Endodermal cell (in vitro differentiated cells): ENCODE results near the gene FGF22. TPM values are rescaled to one million over a fixed set of nuclear protein-coding genes. Genes with fewer than 3 reads are reported as not detected.
"Not testable (repeated sequence)": the region's sequence is repeated elsewhere in the genome, so short reads cannot be mapped to it uniquely, and the experiment has no call there.

Experiments
- DNase-seq: peaks from one replicate; pipeline ENCODE4 v3.0.0-alpha.2; 2017
- H3K27ac ChIP-seq: 2 replicates; pipeline ENCODE4 v1.5.1; 2013; ENCODE audit warnings: mild to moderate bottlenecking, low read depth, low read length, moderate library complexity
- H3K27me3 ChIP-seq: 2 replicates; pipeline ENCODE4 v1.6.1; 2013; ENCODE audit warnings: mild to moderate bottlenecking, low read length, moderate library complexity; ENCODE audit not compliant: insufficient read depth, control insufficient read depth, poor library complexity, severe bottlenecking
- H3K36me3 ChIP-seq: 2 replicates; pipeline ENCODE4 v1.7.0; 2013; ENCODE audit warnings: mild to moderate bottlenecking, low read length, moderate library complexity; ENCODE audit not compliant: control insufficient read depth, insufficient read depth
- H3K4me1 ChIP-seq: one replicate; pipeline ENCODE4 v1.7.0; 2013; ENCODE audit warnings: low read length; ENCODE audit not compliant: control insufficient read depth, insufficient read depth
- H3K4me3 ChIP-seq: 2 replicates; pipeline ENCODE4 v1.5.1; 2013; ENCODE audit warnings: mild to moderate bottlenecking, low read length, moderate library complexity
- H3K9ac ChIP-seq: 2 replicates; pipeline ENCODE4 v1.6.1; 2013; ENCODE audit warnings: mild to moderate bottlenecking, low read length, moderate library complexity; ENCODE audit not compliant: poor library complexity, severe bottlenecking; ENCODE audit errors: extremely low read depth
- H3K9me3 ChIP-seq: 2 replicates; pipeline ENCODE4 v1.6.1; 2013; ENCODE audit warnings: mild to moderate bottlenecking, low read length, moderate library complexity; ENCODE audit not compliant: control insufficient read depth
- H3K27ac Mint-ChIP-seq: 2 replicates; pipeline ENCODE4 v1.8.0; 2020; ENCODE audit warnings: mixed read lengths
- H3K27me3 Mint-ChIP-seq: 2 replicates; pipeline ENCODE4 v1.8.0; 2021; ENCODE audit warnings: mild to moderate bottlenecking, mixed read lengths; ENCODE audit not compliant: insufficient read depth
- H3K36me3 Mint-ChIP-seq: 2 replicates; pipeline ENCODE4 v1.8.0; 2020; ENCODE audit warnings: low read depth, mixed read lengths
- H3K4me1 Mint-ChIP-seq: 2 replicates; pipeline ENCODE4 v1.8.0; 2020; ENCODE audit warnings: mixed read lengths
- H3K4me3 Mint-ChIP-seq: 2 replicates; pipeline ENCODE4 v1.8.0; 2020; ENCODE audit warnings: mild to moderate bottlenecking, moderate library complexity, mixed read lengths
- H3K9me3 Mint-ChIP-seq: 2 replicates; pipeline ENCODE4 v1.8.0; 2020; ENCODE audit warnings: mild to moderate bottlenecking, mixed read lengths
- WGBS, 2 experiments: methylation state at CpG; one replicate each; pipeline versions ENCODE4 v1.1.5 to v1.1.7; 2013; ENCODE audit warnings: missing lambda C conversion rate in 2 of 2, mixed read lengths in 1 of 2; ENCODE audit not compliant: insufficient coverage in 1 of 2, insufficient read length in 1 of 2; 5-methylcytosine and 5-hydroxymethylcytosine counted together
- total RNA-seq, 2 donors: library from RNA; stranded (reverse); fragmentation: NEBNext Ultra II Directional in 1 of 2; extraction: Animal tissue kit (Norgen Biotek cat#: 25700) in 1 of 2; gene quantifications; 2 replicates in 1 of 2; 3 replicates in 1 of 2; pipeline ENCODE4 v1.2.1, GENCODE V29; 2021
- TF ChIP-seq, protein P1 (sequence below): fragments of 200-600 bp; sonication (generic); conservative IDR thresholded peaks from 2 replicates; pipeline ENCODE4 v1.5.0; 2021; ENCODE audit warnings: antibody characterized with exemption, mild to moderate bottlenecking

Gene FGF22
- total RNA-seq, 2 donors from 2014 or later, result 0.81 to 0.82 TPM

DNA sequence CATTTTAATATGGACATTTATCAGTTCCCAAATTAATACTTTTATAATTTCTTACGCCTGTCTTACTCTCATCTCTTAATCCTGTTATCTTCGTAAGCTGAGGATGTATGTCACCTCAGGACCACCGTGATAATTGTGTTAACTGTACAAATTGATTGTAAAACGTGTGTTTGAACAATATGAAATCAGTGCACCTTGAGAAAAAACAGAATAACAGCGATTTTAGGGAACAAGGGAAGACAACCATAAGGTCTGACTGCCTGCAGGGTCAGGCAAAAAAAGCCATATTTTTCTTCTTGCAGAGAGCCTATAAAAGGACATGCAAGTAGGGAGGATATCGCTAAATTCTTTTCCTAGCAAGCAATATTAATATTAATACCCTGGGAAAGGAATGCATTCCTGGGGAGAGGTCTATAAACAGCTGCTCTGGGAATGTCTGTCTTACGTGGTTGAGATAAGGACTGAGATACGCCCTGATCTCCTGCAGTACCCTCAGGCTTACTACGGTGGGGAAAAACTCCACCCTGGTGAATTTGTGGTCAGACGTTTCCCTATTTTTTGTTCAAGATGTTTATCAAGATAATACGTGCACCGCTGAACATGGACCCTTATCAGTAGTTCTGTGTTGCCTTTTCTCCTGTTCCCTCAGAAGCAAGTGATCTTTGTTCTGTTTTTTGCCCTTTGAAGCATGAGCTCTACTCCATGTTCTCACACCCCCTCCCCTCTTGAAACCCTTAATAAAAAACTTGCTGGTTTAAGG, 29.2 kb downstream of the FGF22 start:
- H3K4me3 ChIP-seq, H3K4me1 ChIP-seq, DNase-seq, H3K9me3 ChIP-seq, H3K36me3 Mint-ChIP-seq, H3K36me3 ChIP-seq, H3K4me1 Mint-ChIP-seq, H3K27ac ChIP-seq, H3K27me3 ChIP-seq, H3K4me3 Mint-ChIP-seq, H3K27ac Mint-ChIP-seq, H3K9ac ChIP-seq: not testable (repeated sequence)
- peaks cover 22% of the 10 kb centered on the region for H3K9me3 Mint-ChIP-seq
- 81 to 84% methylated on average over 10 to 12 of the region's 12 CpGs for WGBS, 2 experiments
- peaks cover 22% of the 10 kb centered on the region for H3K27me3 Mint-ChIP-seq

DNA sequence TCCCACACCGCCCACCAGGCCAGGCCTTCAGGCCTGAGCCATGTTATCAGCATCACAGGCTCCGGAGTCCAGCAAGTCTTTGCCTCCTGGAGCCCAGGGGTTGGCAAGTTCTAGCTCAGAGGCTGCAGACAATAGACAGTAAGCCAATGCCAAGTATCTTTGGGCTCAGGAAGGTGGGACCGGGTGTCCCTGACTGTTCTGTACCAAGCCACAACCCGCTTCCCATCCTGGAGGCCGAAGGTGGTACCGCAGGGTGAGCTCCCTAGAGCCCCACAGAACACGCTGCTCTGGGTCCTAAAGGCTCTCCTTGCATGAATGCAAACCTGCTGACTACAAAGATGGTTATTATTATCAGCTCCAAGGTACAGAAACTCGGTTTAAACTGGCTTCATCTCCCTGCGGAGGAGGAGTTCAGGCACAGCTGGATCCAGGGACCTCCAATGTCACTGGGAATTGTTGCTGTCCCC, 31.0 kb downstream of the FGF22 start:
- Histone ChIP-seq H3K27ac (no peak overlapping the region), H3K4me3 (no peak overlapping the region), H3K9ac (no peak overlapping the region), H3K27me3 (peaks cover 6% of the 10 kb centered on the region), H3K4me1 (no peaks in the 10 kb centered on the region), H3K9me3 (peaks cover 6% of the 10 kb centered on the region), H3K36me3 (no peaks in the 10 kb centered on the region)
- peak; percentile 82 for DNase-seq
- Mint-ChIP-seq H3K4me3 (no peak overlapping the region), H3K4me1 (peaks cover 3% of the 10 kb centered on the region), H3K36me3 (no peaks in the 10 kb centered on the region), H3K27ac (no peak overlapping the region), H3K9me3 (peaks cover 19% of the 10 kb centered on the region), H3K27me3 (peaks cover 29% of the 10 kb centered on the region)
- TF ChIP-seq, protein P1, sequence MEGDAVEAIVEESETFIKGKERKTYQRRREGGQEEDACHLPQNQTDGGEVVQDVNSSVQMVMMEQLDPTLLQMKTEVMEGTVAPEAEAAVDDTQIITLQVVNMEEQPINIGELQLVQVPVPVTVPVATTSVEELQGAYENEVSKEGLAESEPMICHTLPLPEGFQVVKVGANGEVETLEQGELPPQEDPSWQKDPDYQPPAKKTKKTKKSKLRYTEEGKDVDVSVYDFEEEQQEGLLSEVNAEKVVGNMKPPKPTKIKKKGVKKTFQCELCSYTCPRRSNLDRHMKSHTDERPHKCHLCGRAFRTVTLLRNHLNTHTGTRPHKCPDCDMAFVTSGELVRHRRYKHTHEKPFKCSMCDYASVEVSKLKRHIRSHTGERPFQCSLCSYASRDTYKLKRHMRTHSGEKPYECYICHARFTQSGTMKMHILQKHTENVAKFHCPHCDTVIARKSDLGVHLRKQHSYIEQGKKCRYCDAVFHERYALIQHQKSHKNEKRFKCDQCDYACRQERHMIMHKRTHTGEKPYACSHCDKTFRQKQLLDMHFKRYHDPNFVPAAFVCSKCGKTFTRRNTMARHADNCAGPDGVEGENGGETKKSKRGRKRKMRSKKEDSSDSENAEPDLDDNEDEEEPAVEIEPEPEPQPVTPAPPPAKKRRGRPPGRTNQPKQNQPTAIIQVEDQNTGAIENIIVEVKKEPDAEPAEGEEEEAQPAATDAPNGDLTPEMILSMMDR, result peak; percentile 59
- 68 to 78% methylated on average over 9 of the region's 9 CpGs for WGBS, 2 experiments

DNA sequence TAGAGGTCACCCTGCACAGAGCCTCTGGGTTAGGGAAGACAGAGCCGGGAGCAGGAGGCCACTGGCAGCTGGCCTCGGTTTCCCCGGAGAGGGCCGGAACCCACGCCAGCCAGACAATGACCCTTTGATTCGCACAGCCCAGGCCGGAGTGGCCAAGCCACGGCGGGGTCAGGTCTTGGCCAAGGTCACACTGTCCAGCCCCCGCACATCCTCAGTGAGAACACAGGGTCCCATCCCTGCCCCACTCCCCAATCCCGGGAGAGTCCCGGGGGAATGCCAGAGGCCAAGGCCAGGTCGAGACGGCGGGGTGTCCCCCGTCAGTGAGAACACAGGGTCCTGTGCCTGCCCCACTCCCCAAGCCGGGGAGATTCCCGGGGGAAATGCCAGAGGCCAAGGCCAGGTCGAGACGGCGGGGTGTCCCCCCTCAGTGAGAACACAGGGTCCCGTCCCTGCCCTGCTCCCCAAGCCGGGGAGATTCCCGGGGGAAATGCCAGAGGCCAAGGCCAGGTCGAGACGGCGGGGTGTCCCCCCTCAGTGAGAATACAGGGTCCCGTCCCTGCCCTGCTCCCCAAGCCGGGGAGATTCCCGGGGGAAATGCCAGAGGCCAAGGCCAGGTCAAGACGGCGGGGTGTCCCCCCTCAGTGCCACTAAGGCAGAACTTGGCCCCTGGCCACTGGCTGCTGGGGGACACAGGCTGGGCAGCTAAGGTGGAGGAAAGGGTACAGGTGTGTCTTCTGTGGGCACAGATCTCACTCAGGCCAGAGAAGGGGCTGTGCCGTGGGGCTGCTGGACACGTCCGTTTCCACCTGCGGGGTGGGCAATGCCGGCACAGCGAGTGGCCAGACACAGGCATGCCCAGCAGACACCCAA, 34.8 kb downstream of the FGF22 start:
- Histone ChIP-seq H3K27ac (no peak overlapping the region), H3K27me3 (peaks cover 16% of the 10 kb centered on the region), H3K36me3 (no peaks in the 10 kb centered on the region), H3K9ac (no peak overlapping the region), H3K9me3 (no peaks in the 10 kb centered on the region), H3K4me3 (no peak overlapping the region), H3K4me1 (no peaks in the 10 kb centered on the region)
- Mint-ChIP-seq H3K27me3 (peaks cover 29% of the 10 kb centered on the region), H3K27ac (no peak overlapping the region), H3K9me3 (peaks cover 3% of the 10 kb centered on the region), H3K4me1 (peaks cover 3% of the 10 kb centered on the region), H3K4me3 (no peak overlapping the region), H3K36me3 (no peaks in the 10 kb centered on the region)
- DNase-seq, result no peak
- 89 to 90% methylated on average over 19 to 38 of the region's 38 CpGs for WGBS, 2 experiments
- TF ChIP-seq, protein P1, result no peak
